Activated T-cell treated with anti-CD3 and anti-CD28 coated beads, Interleukin-2, amount 50 U/mL, for 4 hours (primary cell): ENCODE measurements around the gene BATF3. TPM values are rescaled to one million over a fixed set of nuclear protein-coding genes. Genes with fewer than 3 reads are reported as not detected.
"Not testable (repeated sequence)": the region's sequence is repeated elsewhere in the genome, so short reads cannot be mapped to it uniquely, and the experiment has no call there.

Experiments
- ATAC-seq, 2 donors: fragments of 200-7000 bp; cut with Tn5 transposase; one replicate each; pipeline ENCODE4 v1.10.0; 2021
- DNase-seq: peaks from one replicate; pipeline ENCODE4 v3.0.0-alpha.2; 2020
- H3K27me3 Mint-ChIP-seq: one replicate; pipeline ENCODE4 v1.8.0; 2021; ENCODE audit warnings: low read depth, mixed read lengths
- H3K36me3 Mint-ChIP-seq: one replicate; pipeline ENCODE4 v1.8.0; 2022; ENCODE audit warnings: mixed read lengths; ENCODE audit not compliant: insufficient read depth
- H3K4me1 Mint-ChIP-seq: one replicate; pipeline ENCODE4 v1.8.0; 2021; ENCODE audit warnings: low read depth, mixed read lengths
- H3K4me3 Mint-ChIP-seq: one replicate; pipeline ENCODE4 v1.8.0; 2021; ENCODE audit warnings: mild to moderate bottlenecking, moderate library complexity, mixed read lengths
- H3K9me3 Mint-ChIP-seq: one replicate; pipeline ENCODE4 v1.8.0; 2021; ENCODE audit warnings: mixed read lengths
- total RNA-seq, 3 donors: library from RNA; stranded (reverse); gene quantifications; one replicate each; pipeline ENCODE4 v1.2.1, GENCODE V29; 2021

Gene BATF3, protein sequence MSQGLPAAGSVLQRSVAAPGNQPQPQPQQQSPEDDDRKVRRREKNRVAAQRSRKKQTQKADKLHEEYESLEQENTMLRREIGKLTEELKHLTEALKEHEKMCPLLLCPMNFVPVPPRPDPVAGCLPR
- total RNA-seq: 10 to 100 TPM; 54.2 to 75.8 (median 64.8) TPM

DNA sequence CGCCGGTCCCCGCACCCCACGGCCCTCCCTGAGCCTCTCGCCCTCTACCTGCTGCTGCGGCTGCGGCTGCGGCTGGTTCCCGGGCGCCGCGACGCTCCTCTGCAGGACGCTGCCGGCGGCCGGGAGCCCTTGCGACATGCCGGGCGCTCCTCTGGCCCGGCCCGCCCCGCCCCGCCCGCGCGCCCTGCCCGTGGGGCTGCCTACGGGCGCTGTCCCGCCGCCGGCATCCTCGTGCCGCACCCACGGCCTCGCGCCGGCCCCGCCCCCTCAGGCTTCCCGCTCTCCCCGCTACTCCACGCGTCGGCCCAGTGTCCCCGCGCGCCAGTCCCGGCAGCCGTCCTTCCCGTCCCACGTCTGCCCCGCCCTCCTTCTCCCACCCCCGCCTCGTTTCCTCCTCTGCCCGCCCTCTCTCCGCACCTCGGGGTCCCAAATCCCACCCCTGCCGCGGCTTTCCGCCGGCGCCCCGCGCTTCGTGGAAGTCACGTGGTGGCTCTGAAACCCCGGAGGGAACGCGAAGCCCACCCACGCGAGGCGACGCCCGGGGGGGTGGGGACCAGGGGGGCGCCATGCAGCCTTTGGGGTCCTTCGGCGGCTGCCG lies at the start of gene BATF3:
Gene BATF3, minus strand, starts transcription at position 216 of the 598 bp plus-strand sequence. Its CDS starts 78 bp downstream, at position 138.
- no peaks in the 10 kb centered on the region for H3K9me3 Mint-ChIP-seq
- peak within 1 kb of the TSS; percentile 89 for H3K4me3 Mint-ChIP-seq
- ATAC-seq (peak; percentile 35 to 41), DNase-seq (peak; percentile 74)
- peaks cover 65% of the 10 kb centered on the region for H3K4me1 Mint-ChIP-seq
- peaks cover 7% of the 10 kb centered on the region for H3K27me3 Mint-ChIP-seq
- H3K36me3 Mint-ChIP-seq: peaks cover 10% of the 10 kb centered on the region

DNA sequence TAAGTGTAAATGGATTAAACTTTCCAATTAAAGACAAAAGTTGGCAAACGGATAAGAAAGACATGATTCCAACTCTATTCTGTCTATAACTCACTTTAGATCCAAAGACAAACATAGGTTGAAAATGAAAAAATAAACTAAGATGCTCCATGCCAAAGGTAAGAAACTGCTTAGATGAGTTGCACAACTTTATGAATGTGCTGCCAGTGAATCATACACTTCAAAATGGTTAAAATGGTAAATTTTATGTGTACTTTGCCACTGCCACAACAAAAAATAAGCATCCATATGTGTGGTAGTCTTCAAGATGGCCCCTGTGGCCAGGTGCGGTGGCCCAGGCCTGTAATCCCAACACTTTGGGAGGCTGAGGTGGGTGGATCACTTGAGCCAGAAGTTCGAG lies 46.9 kb upstream of the BATF3 start:
- H3K9me3 Mint-ChIP-seq: peaks cover under 1% of the 10 kb centered on the region
- H3K4me1 Mint-ChIP-seq: peaks cover 33% of the 10 kb centered on the region
- DNase-seq (no peak), ATAC-seq (no peak)
- H3K36me3 Mint-ChIP-seq: peaks cover 13% of the 10 kb centered on the region
- no peak overlapping the region for H3K4me3 Mint-ChIP-seq
- no peaks in the 10 kb centered on the region for H3K27me3 Mint-ChIP-seq

GRCh38 chr1:212745303-212745702 lies 45.7 kb upstream of the BATF3 start:
- H3K4me1 Mint-ChIP-seq: peaks cover 27% of the 10 kb centered on the region
- H3K36me3 Mint-ChIP-seq: peaks cover 16% of the 10 kb centered on the region
- no peak for ATAC-seq
- H3K4me3 Mint-ChIP-seq: no peak overlapping the region
- peaks cover 6% of the 10 kb centered on the region for H3K9me3 Mint-ChIP-seq
- H3K27me3 Mint-ChIP-seq: no peaks in the 10 kb centered on the region
- no peak for DNase-seq

DNA sequence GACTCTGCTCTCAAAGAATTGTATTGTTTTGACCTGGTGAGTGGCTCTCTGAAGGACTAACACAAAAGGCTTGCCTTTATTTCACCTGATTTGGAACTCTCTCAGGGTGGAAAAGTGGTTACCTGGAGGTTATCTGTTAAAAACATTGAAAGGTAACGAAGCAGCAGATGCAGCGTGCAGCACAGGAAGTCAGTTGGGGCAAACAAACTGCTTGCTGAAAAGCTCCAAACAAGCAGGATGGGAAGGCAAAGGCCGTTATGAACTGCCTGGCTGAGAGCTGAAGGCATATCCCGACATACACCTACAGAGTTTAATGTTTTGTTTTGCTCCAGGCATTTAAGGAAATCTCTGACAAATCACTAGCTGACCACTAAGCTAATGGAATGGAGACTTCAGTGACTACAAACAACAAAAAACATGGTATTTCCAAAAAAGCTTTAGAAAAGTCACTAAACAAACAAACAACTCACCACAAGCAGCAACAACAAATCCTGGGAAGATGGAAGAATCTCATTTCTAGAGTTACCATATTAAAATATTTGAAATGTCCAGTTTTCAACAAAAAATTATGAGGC lies 44.3 kb upstream of the BATF3 start:
- H3K4me3 Mint-ChIP-seq: no peak overlapping the region
- H3K4me1 Mint-ChIP-seq: peaks cover 24% of the 10 kb centered on the region
- H3K36me3 Mint-ChIP-seq: peaks cover 16% of the 10 kb centered on the region
- ATAC-seq (no peak), DNase-seq (no peak)
- peaks cover 6% of the 10 kb centered on the region for H3K9me3 Mint-ChIP-seq
- no peaks in the 10 kb centered on the region for H3K27me3 Mint-ChIP-seq

DNA sequence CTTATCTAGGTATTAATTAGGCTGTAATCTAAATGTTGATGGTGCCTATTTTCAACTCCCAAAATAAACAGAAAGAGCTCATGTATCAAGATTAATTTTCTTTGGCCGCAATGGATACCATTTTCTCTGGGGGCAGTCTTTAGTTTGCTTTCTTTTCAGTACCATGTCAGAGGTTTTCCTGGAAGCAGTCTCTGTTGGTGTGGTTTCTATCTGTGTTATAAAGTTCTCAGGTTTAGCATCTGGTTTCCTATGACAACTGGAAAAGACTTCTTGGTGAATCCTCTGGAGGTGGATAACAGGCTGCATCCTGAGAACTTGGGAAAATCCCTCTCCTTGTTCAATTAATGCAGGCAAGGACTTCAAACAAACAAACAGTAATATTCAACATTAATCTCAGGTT lies 38.7 kb upstream of the BATF3 start:
- Mint-ChIP-seq H3K4me3 (no peak overlapping the region), H3K36me3 (peaks cover 30% of the 10 kb centered on the region), H3K9me3 (peaks cover 6% of the 10 kb centered on the region), H3K4me1 (peaks cover 17% of the 10 kb centered on the region), H3K27me3 (no peaks in the 10 kb centered on the region)
- no peak for DNase-seq
- peak in 1 of 2 donors; percentile 52 for ATAC-seq

DNA sequence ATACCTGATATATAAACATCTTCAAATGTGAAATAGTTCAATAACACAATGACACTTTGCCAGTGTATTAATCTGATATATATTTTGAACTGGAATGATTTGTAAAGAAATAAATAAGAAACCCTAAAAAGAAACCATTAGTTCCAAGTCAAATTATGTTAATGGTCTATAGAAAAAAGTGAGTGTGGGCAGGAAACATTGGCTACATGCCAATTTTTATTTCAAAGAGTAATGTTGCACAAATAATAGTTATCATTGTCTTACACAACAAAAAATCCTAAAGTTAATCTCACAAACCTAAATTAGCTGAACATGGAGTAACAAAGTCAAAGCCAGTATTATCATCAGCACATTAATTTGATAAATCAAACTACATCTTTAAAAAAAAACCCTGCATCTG lies 37.9 kb upstream of the BATF3 start:
- Mint-ChIP-seq H3K27me3 (no peaks in the 10 kb centered on the region), H3K36me3 (peaks cover 32% of the 10 kb centered on the region), H3K4me1 (peaks cover 17% of the 10 kb centered on the region), H3K4me3 (no peak overlapping the region), H3K9me3 (peaks cover 6% of the 10 kb centered on the region)
- DNase-seq (no peak), ATAC-seq (no peak)

GRCh38 chr1:212733109-212733508 lies 33.5 kb upstream of the BATF3 start:
- peaks cover 18% of the 10 kb centered on the region for H3K36me3 Mint-ChIP-seq

DNA sequence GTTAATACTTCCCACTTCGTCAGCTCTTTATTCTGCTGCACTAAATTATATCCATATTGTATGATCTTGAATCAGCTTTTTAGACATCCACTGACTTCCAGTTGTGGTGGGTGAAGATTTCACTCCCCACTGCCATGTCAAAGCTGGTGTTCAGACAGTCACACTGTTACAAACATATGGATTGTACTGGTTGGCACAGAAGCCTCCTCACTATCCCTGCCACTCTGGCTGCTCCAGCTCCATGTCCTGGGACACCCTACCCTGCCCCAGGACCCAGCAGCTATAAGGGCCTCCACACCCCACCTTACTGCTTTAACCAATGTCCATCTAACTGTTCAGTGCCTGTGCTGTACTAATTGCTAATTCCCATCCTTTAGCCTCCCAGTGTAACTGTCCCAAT lies 32.0 kb upstream of the BATF3 start:
- no peak overlapping the region for H3K4me3 Mint-ChIP-seq
- H3K9me3 Mint-ChIP-seq: no peaks in the 10 kb centered on the region
- no peaks in the 10 kb centered on the region for H3K27me3 Mint-ChIP-seq
- ATAC-seq (no peak), DNase-seq (no peak)
- H3K36me3 Mint-ChIP-seq: peaks cover 16% of the 10 kb centered on the region
- peaks cover 21% of the 10 kb centered on the region for H3K4me1 Mint-ChIP-seq

More at GRCh38 chr1:212733109-212733508, 33.5 kb upstream of the BATF3 start:
- DNase-seq (no peak), ATAC-seq (no peak)
- Mint-ChIP-seq H3K27me3 (no peaks in the 10 kb centered on the region), H3K4me3 (no peak overlapping the region), H3K9me3 (no peaks in the 10 kb centered on the region), H3K4me1 (peaks cover 18% of the 10 kb centered on the region)

GRCh38 chr1:212728606-212729005 lies 29.0 kb upstream of the BATF3 start:
- Mint-ChIP-seq H3K4me1 (peaks cover 21% of the 10 kb centered on the region), H3K36me3 (peaks cover 17% of the 10 kb centered on the region), H3K4me3 (no peak overlapping the region), H3K27me3 (no peaks in the 10 kb centered on the region), H3K9me3 (no peaks in the 10 kb centered on the region)
- DNase-seq (no peak), ATAC-seq (no peak)

DNA sequence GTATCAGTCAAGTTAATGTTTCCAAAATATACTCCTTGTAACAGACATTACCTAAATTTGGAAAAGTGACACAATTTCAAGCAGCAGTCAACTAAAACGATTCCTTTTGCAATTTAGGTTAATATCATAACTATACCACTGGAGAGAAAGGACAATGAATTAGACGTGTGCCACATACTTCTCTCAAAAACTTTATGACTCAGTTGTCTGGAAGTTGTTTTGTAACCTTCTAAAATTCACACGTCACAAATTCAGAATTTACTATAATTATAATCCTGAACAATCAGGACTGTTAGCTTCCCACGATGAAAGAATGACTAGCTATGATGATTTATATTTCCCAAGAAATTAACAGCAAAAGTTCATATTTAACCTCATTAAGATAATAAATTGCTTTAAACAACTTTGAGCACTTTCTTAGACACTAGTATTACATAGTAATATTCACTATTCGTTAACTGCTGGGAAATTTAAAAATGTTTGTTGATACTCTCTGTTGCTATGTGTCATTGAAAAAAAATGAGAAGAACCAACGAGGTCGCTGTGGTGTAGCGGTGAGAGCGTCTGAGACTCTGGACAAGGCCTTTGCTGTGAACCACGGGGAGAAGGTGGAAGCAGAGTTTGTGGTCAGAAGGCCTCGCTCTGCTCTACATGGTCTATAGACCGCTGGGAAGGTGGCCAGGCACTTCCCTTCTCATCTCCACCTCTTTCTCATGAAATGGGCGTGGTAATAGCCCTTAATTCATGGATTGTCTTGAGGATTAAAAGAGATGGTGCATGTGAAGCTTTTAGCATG lies 27.9 kb upstream of the BATF3 start:
- peak; percentile 37 to 64 for ATAC-seq
- H3K9me3 Mint-ChIP-seq: no peaks in the 10 kb centered on the region
- H3K4me3 Mint-ChIP-seq: no peak overlapping the region
- H3K36me3 Mint-ChIP-seq: peaks cover 15% of the 10 kb centered on the region
- DNase-seq: no peak
- peaks cover 27% of the 10 kb centered on the region for H3K4me1 Mint-ChIP-seq
- no peaks in the 10 kb centered on the region for H3K27me3 Mint-ChIP-seq

GRCh38 chr1:212724679-212725078 lies 25.0 kb upstream of the BATF3 start:
- Mint-ChIP-seq H3K36me3 (peaks cover 15% of the 10 kb centered on the region), H3K4me1 (peaks cover 44% of the 10 kb centered on the region)
- not testable (repeated sequence) for H3K9me3 Mint-ChIP-seq, ATAC-seq, H3K4me3 Mint-ChIP-seq, H3K27me3 Mint-ChIP-seq, DNase-seq

GRCh38 chr1:212722270-212722957 lies 22.8 kb upstream of the BATF3 start:
- DNase-seq (no peak), ATAC-seq (peak; percentile 31 to 43)
- H3K4me1 Mint-ChIP-seq: peaks cover 27% of the 10 kb centered on the region
- H3K36me3 Mint-ChIP-seq: peaks cover 15% of the 10 kb centered on the region
- peaks cover 8% of the 10 kb centered on the region for H3K27me3 Mint-ChIP-seq
- no peak overlapping the region for H3K4me3 Mint-ChIP-seq
- no peaks in the 10 kb centered on the region for H3K9me3 Mint-ChIP-seq

- peaks cover 8% of the 10 kb centered on the region for H3K27me3 Mint-ChIP-seq
- peaks cover 15% of the 10 kb centered on the region for H3K36me3 Mint-ChIP-seq
- H3K4me1 Mint-ChIP-seq: peaks cover 23% of the 10 kb centered on the region
- DNase-seq: no peak
- no peaks in the 10 kb centered on the region for H3K9me3 Mint-ChIP-seq
- ATAC-seq: peak; percentile 87
- H3K4me3 Mint-ChIP-seq: peak overlapping the region; percentile 35
These were observed 22.0 kb upstream of the BATF3 start for GRCh38 chr1:212721388-212722247.
